Body of pancreas (tissue), 4 donors: ENCODE measurements around the gene GRIP1.

Experiments
- POLR2A ChIP-seq, 3 donors: fragments of 450-650 bp; IDR thresholded peaks; one replicate each; pipeline ENCODE4 v1.6.1; 2016; ENCODE audit warnings: antibody characterized with exemption in 3 of 3, mild to moderate bottlenecking in 2 of 3
- TF ChIP-seq, protein P1 (sequence below), 7 experiments: fragments of 450-650 bp in 4 of 7; fragments of 200-600 bp in 3 of 7; sonication (generic) in 3 of 7; IDR thresholded peaks; one replicate each; pipeline ENCODE4 v1.5.1; 2016 to 2019; ENCODE audit warnings: antibody characterized with exemption in 7 of 7

DNA sequence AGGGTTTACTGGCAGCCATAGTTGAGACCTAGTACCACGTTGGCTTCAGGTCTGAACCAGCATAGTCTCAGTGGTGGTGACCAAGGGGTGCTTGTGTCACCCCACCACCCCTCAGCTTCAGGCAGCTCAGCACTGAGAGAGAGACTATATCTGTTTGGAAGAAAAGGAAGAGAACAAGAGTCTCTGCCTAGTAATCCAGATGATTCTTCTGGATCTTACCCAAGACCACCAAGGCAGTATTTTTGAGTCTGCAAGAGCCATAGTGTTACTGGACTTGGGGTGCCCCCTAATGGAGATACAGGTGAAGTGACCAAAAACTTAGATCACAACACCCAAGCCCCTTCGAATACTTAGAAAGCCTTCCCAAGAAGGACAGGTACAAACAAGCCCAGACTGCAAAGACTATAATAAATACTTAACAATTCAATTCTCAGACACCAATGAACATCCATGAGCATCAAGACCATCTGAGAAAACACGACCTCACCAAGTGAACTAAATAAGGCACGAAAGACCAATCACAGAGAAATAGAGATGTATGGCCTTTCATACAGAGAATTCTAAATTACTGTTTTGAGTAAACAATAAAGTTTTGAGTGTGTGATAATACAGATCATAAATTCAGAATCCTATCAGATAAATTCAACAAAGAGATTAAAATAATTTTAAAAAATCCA, 269.5 kb downstream of the GRIP1 start:
- TF ChIP-seq, protein P1, sequence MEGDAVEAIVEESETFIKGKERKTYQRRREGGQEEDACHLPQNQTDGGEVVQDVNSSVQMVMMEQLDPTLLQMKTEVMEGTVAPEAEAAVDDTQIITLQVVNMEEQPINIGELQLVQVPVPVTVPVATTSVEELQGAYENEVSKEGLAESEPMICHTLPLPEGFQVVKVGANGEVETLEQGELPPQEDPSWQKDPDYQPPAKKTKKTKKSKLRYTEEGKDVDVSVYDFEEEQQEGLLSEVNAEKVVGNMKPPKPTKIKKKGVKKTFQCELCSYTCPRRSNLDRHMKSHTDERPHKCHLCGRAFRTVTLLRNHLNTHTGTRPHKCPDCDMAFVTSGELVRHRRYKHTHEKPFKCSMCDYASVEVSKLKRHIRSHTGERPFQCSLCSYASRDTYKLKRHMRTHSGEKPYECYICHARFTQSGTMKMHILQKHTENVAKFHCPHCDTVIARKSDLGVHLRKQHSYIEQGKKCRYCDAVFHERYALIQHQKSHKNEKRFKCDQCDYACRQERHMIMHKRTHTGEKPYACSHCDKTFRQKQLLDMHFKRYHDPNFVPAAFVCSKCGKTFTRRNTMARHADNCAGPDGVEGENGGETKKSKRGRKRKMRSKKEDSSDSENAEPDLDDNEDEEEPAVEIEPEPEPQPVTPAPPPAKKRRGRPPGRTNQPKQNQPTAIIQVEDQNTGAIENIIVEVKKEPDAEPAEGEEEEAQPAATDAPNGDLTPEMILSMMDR (IDR thresholded peaks at IDR 0.05), result peak; percentile 23 to 65 (median 56)
- no peak for TF ChIP-seq POLR2A (IDR thresholded peaks at IDR 0.05)
